Endothelial cell (in vitro differentiated cells): ENCODE results near the gene PNPLA1. TPM values are rescaled to one million over a fixed set of nuclear protein-coding genes. Genes with fewer than 3 reads are reported as not detected.

Source experiments
- DNase-seq: peaks from one replicate; pipeline ENCODE4 v3.0.0; 2021; ENCODE audit warnings: low spot score
- H3K27ac Mint-ChIP-seq: one replicate; pipeline ENCODE4 v1.8.0; 2021; ENCODE audit warnings: mixed read lengths, inconsistent platforms; ENCODE audit not compliant: unreplicated experiment
- H3K27me3 Mint-ChIP-seq: one replicate; pipeline ENCODE4 v1.8.0; 2021; ENCODE audit warnings: mild to moderate bottlenecking, moderate library complexity, mixed read lengths, inconsistent platforms; ENCODE audit not compliant: unreplicated experiment
- H3K36me3 Mint-ChIP-seq: one replicate; pipeline ENCODE4 v1.8.0; 2021; ENCODE audit warnings: mild to moderate bottlenecking, low read depth, mixed read lengths, inconsistent platforms; ENCODE audit not compliant: unreplicated experiment
- H3K4me1 Mint-ChIP-seq: one replicate; pipeline ENCODE4 v1.8.0; 2021; ENCODE audit warnings: mild to moderate bottlenecking, mixed read lengths, inconsistent platforms; ENCODE audit not compliant: unreplicated experiment
- H3K4me3 Mint-ChIP-seq: one replicate; pipeline ENCODE4 v1.8.0; 2021; ENCODE audit warnings: mild to moderate bottlenecking, mixed read lengths, inconsistent platforms; ENCODE audit not compliant: unreplicated experiment
- H3K9me3 Mint-ChIP-seq: one replicate; pipeline ENCODE4 v1.8.0; 2021; ENCODE audit warnings: mixed read lengths, inconsistent platforms; ENCODE audit not compliant: unreplicated experiment
- CTCF ChIP-seq: fragments of 200-600 bp; sonication (generic); IDR thresholded peaks from one replicate; pipeline ENCODE4 v1.5.0; 2021; ENCODE audit warnings: antibody characterized with exemption; ENCODE audit not compliant: unreplicated experiment
- total RNA-seq: library from RNA; stranded (reverse); fragmentation: NEBNext Ultra II Directional; extraction: Animal tissue kit (Norgen Biotek cat#: 25700); gene quantifications from one replicate; pipeline ENCODE4 v1.2.1, GENCODE V29; 2021; ENCODE audit not compliant: unreplicated experiment

PNPLA1 gene
- total RNA-seq, 1 donor from 2014 or later = not detected

GRCh38 chr6:36223706-36224105, 46.2 kb upstream of the PNPLA1 start:
- DNase-seq = no peak
- H3K36me3 Mint-ChIP-seq = peaks cover 22% of the 10 kb centered on the region
- peaks cover 3% of the 10 kb centered on the region for H3K27me3 Mint-ChIP-seq
- H3K27ac Mint-ChIP-seq = no peak overlapping the region
- no peak overlapping the region for H3K4me3 Mint-ChIP-seq
- H3K9me3 Mint-ChIP-seq = no peaks in the 10 kb centered on the region
- peaks cover 12% of the 10 kb centered on the region for H3K4me1 Mint-ChIP-seq
- TF ChIP-seq CTCF = no peak

GRCh38 chr6:36224918-36225461, 44.9 kb upstream of the PNPLA1 start:
- TF ChIP-seq CTCF = no peak
- no peaks in the 10 kb centered on the region for H3K9me3 Mint-ChIP-seq
- no peak for DNase-seq
- H3K4me1 Mint-ChIP-seq = peaks cover 12% of the 10 kb centered on the region
- H3K4me3 Mint-ChIP-seq = no peak overlapping the region
- H3K27ac Mint-ChIP-seq = no peak overlapping the region
- peaks cover 6% of the 10 kb centered on the region for H3K27me3 Mint-ChIP-seq
- H3K36me3 Mint-ChIP-seq = peaks cover 28% of the 10 kb centered on the region

- DNase-seq = no peak
- Mint-ChIP-seq H3K27ac (no peak overlapping the region), H3K4me3 (no peak overlapping the region), H3K36me3 (peaks cover 36% of the 10 kb centered on the region), H3K9me3 (no peaks in the 10 kb centered on the region), H3K27me3 (peaks cover 8% of the 10 kb centered on the region), H3K4me1 (peaks cover 17% of the 10 kb centered on the region)
- no peak for TF ChIP-seq CTCF
Observed at GRCh38 chr6:36226438-36227047, 43.3 kb upstream of the PNPLA1 start.

- no peak for DNase-seq
- H3K4me1 Mint-ChIP-seq = peaks cover 20% of the 10 kb centered on the region
- TF ChIP-seq CTCF = no peak
- no peaks in the 10 kb centered on the region for H3K9me3 Mint-ChIP-seq
- no peak overlapping the region for H3K27ac Mint-ChIP-seq
- peaks cover 7% of the 10 kb centered on the region for H3K27me3 Mint-ChIP-seq
- no peak overlapping the region for H3K4me3 Mint-ChIP-seq
- peaks cover 41% of the 10 kb centered on the region for H3K36me3 Mint-ChIP-seq
Observed at GRCh38 chr6:36227379-36228228, 42.3 kb upstream of the PNPLA1 start.

- H3K36me3 Mint-ChIP-seq = peaks cover 34% of the 10 kb centered on the region
- no peaks in the 10 kb centered on the region for H3K9me3 Mint-ChIP-seq
- TF ChIP-seq CTCF = no peak
Observed at GRCh38 chr6:36229223-36229622, 40.6 kb upstream of the PNPLA1 start.

More at GRCh38 chr6:36229223-36229622, 40.6 kb upstream of the PNPLA1 start:
- DNase-seq = no peak
- H3K4me3 Mint-ChIP-seq = no peak overlapping the region
- H3K27ac Mint-ChIP-seq = no peak overlapping the region
- H3K27me3 Mint-ChIP-seq = peaks cover 6% of the 10 kb centered on the region
- H3K4me1 Mint-ChIP-seq = peaks cover 20% of the 10 kb centered on the region
